ENCODE data around the gene CCNB2. TPM values are rescaled to one million over a fixed set of nuclear protein-coding genes. Genes with fewer than 3 reads are reported as not detected.
"Not testable (repeated sequence)": the region's sequence is repeated elsewhere in the genome, so short reads cannot be mapped to it uniquely, and the experiment has no call there.

CCNB2 gene
- polyA plus RNA-seq, 1 donor, result 20.7 TPM

- no peak for DNase-seq
- WGBS (ENCODE audit: insufficient coverage, low lambda C conversion rate), result no CpG with 5 or more reads among the region's 2 CpGs
- H3K4me1 ChIP-seq (ENCODE audit: control insufficient read depth, insufficient read depth, low read length), result no peaks in the 10 kb centered on the region
- no peaks in the 10 kb centered on the region for H3K9me3 ChIP-seq (ENCODE audit: control insufficient read depth, low read depth, low read length)
- no peak overlapping the region for H3K27ac ChIP-seq (ENCODE audit: low read length)
- no peak overlapping the region for H3K4me3 ChIP-seq (ENCODE audit: low read length)
- H3K27me3 ChIP-seq (ENCODE audit: control insufficient read depth, insufficient read depth, low read length), result no peaks in the 10 kb centered on the region
- peaks cover 18% of the 10 kb centered on the region for H3K36me3 ChIP-seq (ENCODE audit: control insufficient read depth, insufficient read depth, low read length)
Measured at GRCh38 chr15:59099162-59099685, 5.7 kb upstream of the CCNB2 start.

- Histone ChIP-seq H3K36me3 (ENCODE audit: control insufficient read depth, insufficient read depth, low read length) (peaks cover 8% of the 10 kb centered on the region), H3K27ac (ENCODE audit: low read length) (peak overlapping the region; percentile 21), H3K27me3 (ENCODE audit: control insufficient read depth, insufficient read depth, low read length) (no peaks in the 10 kb centered on the region), H3K9me3 (ENCODE audit: control insufficient read depth, low read depth, low read length) (no peaks in the 10 kb centered on the region), H3K4me3 (ENCODE audit: low read length) (peak overlapping the region; percentile 77), H3K4me1 (ENCODE audit: control insufficient read depth, insufficient read depth, low read length) (no peaks in the 10 kb centered on the region)
- no CpG with 5 or more reads among the region's 9 CpGs for WGBS (ENCODE audit: insufficient coverage, low lambda C conversion rate)
- DNase-seq, result peak in 1 of 2 donors; percentile 4
Measured at GRCh38 chr15:59104602-59104911, 389 bp upstream of the CCNB2 start.

- DNase-seq, result peak; percentile 6 to 17
- no peak overlapping the region for H3K27ac ChIP-seq (ENCODE audit: low read length)
- no CpG with 5 or more reads among the region's 2 CpGs for WGBS (ENCODE audit: insufficient coverage, low lambda C conversion rate)
Measured at GRCh38 chr15:59105854-59106253, 908 bp downstream of the CCNB2 start.

GRCh38 chr15:59111251-59111650 lies 6.3 kb downstream of the CCNB2 start:
- Histone ChIP-seq H3K27me3 (ENCODE audit: control insufficient read depth, insufficient read depth, low read length) (no peaks in the 10 kb centered on the region), H3K4me3 (ENCODE audit: low read length) (no peak overlapping the region), H3K4me1 (ENCODE audit: control insufficient read depth, insufficient read depth, low read length) (no peaks in the 10 kb centered on the region), H3K9me3 (ENCODE audit: control insufficient read depth, low read depth, low read length) (no peaks in the 10 kb centered on the region), H3K36me3 (ENCODE audit: control insufficient read depth, insufficient read depth, low read length) (peaks cover 15% of the 10 kb centered on the region), H3K27ac (ENCODE audit: low read length) (no peak overlapping the region)
- no peak for DNase-seq
- WGBS (ENCODE audit: insufficient coverage, low lambda C conversion rate), result 75% methylated on average over 2 of the region's 4 CpGs

More at GRCh38 chr15:59105854-59106253, 908 bp downstream of the CCNB2 start:
- Histone ChIP-seq H3K4me3 (ENCODE audit: low read length) (peak overlapping the region; percentile 77), H3K4me1 (ENCODE audit: control insufficient read depth, insufficient read depth, low read length) (no peaks in the 10 kb centered on the region), H3K27me3 (ENCODE audit: control insufficient read depth, insufficient read depth, low read length) (no peaks in the 10 kb centered on the region), H3K9me3 (ENCODE audit: control insufficient read depth, low read depth, low read length) (no peaks in the 10 kb centered on the region), H3K36me3 (ENCODE audit: control insufficient read depth, insufficient read depth, low read length) (peaks cover 8% of the 10 kb centered on the region)

GRCh38 chr15:59115047-59115446 lies 10.1 kb downstream of the CCNB2 start:
- H3K36me3 ChIP-seq (ENCODE audit: control insufficient read depth, insufficient read depth, low read length), result peaks cover 25% of the 10 kb centered on the region
- no peaks in the 10 kb centered on the region for H3K9me3 ChIP-seq (ENCODE audit: control insufficient read depth, low read depth, low read length)
- no peak overlapping the region for H3K27ac ChIP-seq (ENCODE audit: low read length)
- 100% methylated on average over 1 of the region's 2 CpGs for WGBS (ENCODE audit: insufficient coverage, low lambda C conversion rate)
- H3K4me1 ChIP-seq (ENCODE audit: control insufficient read depth, insufficient read depth, low read length), result no peaks in the 10 kb centered on the region
- H3K27me3 ChIP-seq (ENCODE audit: control insufficient read depth, insufficient read depth, low read length), result no peaks in the 10 kb centered on the region
- no peak for DNase-seq
- no peak overlapping the region for H3K4me3 ChIP-seq (ENCODE audit: low read length)

GRCh38 chr15:59116141-59116540 lies 11.2 kb downstream of the CCNB2 start:
- whole genome bisulfite sequencing (ENCODE audit: insufficient coverage, low lambda C conversion rate), result no CpG with 5 or more reads among the region's 1 CpG
- no peak overlapping the region for H3K4me3 ChIP-seq (ENCODE audit: low read length)
- no peaks in the 10 kb centered on the region for H3K27me3 ChIP-seq (ENCODE audit: control insufficient read depth, insufficient read depth, low read length)
- H3K36me3 ChIP-seq (ENCODE audit: control insufficient read depth, insufficient read depth, low read length), result peaks cover 30% of the 10 kb centered on the region
- no peaks in the 10 kb centered on the region for H3K4me1 ChIP-seq (ENCODE audit: control insufficient read depth, insufficient read depth, low read length)
- no peak overlapping the region for H3K27ac ChIP-seq (ENCODE audit: low read length)
- H3K9me3 ChIP-seq (ENCODE audit: control insufficient read depth, low read depth, low read length), result no peaks in the 10 kb centered on the region
- DNase-seq, result no peak

- no peak overlapping the region for H3K4me3 ChIP-seq (ENCODE audit: low read length)
- no CpG with 5 or more reads among the region's 6 CpGs for WGBS (ENCODE audit: insufficient coverage, low lambda C conversion rate)
- no peaks in the 10 kb centered on the region for H3K27me3 ChIP-seq (ENCODE audit: control insufficient read depth, insufficient read depth, low read length)
- no peaks in the 10 kb centered on the region for H3K4me1 ChIP-seq (ENCODE audit: control insufficient read depth, insufficient read depth, low read length)
- no peak overlapping the region for H3K27ac ChIP-seq (ENCODE audit: low read length)
- no peak for DNase-seq
- no peaks in the 10 kb centered on the region for H3K9me3 ChIP-seq (ENCODE audit: control insufficient read depth, low read depth, low read length)
- H3K36me3 ChIP-seq (ENCODE audit: control insufficient read depth, insufficient read depth, low read length), result peaks cover 30% of the 10 kb centered on the region
Measured at GRCh38 chr15:59116771-59117170, 11.8 kb downstream of the CCNB2 start.

GRCh38 chr15:59119625-59120024 lies 14.7 kb downstream of the CCNB2 start:
- WGBS (ENCODE audit: insufficient coverage, low lambda C conversion rate), result 100% methylated on average over 3 of the region's 5 CpGs
- H3K4me3 ChIP-seq (ENCODE audit: low read length), result no peak overlapping the region
- H3K27ac ChIP-seq (ENCODE audit: low read length), result no peak overlapping the region
- no peak for DNase-seq
- H3K9me3 ChIP-seq (ENCODE audit: control insufficient read depth, low read depth, low read length), result no peaks in the 10 kb centered on the region
- H3K27me3 ChIP-seq (ENCODE audit: control insufficient read depth, insufficient read depth, low read length), result no peaks in the 10 kb centered on the region
- no peaks in the 10 kb centered on the region for H3K4me1 ChIP-seq (ENCODE audit: control insufficient read depth, insufficient read depth, low read length)
- H3K36me3 ChIP-seq (ENCODE audit: control insufficient read depth, insufficient read depth, low read length), result peaks cover 26% of the 10 kb centered on the region

GRCh38 chr15:59120937-59121336 lies 16.0 kb downstream of the CCNB2 start:
- Histone ChIP-seq H3K4me1 (ENCODE audit: control insufficient read depth, insufficient read depth, low read length) (no peaks in the 10 kb centered on the region), H3K27ac (ENCODE audit: low read length) (no peak overlapping the region), H3K4me3 (ENCODE audit: low read length) (no peak overlapping the region), H3K9me3 (ENCODE audit: control insufficient read depth, low read depth, low read length) (no peaks in the 10 kb centered on the region), H3K36me3 (ENCODE audit: control insufficient read depth, insufficient read depth, low read length) (peaks cover 25% of the 10 kb centered on the region), H3K27me3 (ENCODE audit: control insufficient read depth, insufficient read depth, low read length) (no peaks in the 10 kb centered on the region)
- WGBS (ENCODE audit: insufficient coverage, low lambda C conversion rate), result 94% methylated on average over 4 of the region's 5 CpGs
- DNase-seq, result no peak

GRCh38 chr15:59124261-59124660 lies 19.3 kb downstream of the CCNB2 start:
- Histone ChIP-seq H3K4me1 (ENCODE audit: control insufficient read depth, insufficient read depth, low read length) (no peaks in the 10 kb centered on the region), H3K27me3 (ENCODE audit: control insufficient read depth, insufficient read depth, low read length) (no peaks in the 10 kb centered on the region), H3K27ac (ENCODE audit: low read length) (no peak overlapping the region), H3K36me3 (ENCODE audit: control insufficient read depth, insufficient read depth, low read length) (peaks cover 8% of the 10 kb centered on the region), H3K9me3 (ENCODE audit: control insufficient read depth, low read depth, low read length) (peaks cover 2% of the 10 kb centered on the region), H3K4me3 (ENCODE audit: low read length) (no peak overlapping the region)
- WGBS (ENCODE audit: insufficient coverage, low lambda C conversion rate), result no CpG with 5 or more reads among the region's 2 CpGs
- DNase-seq, result peak in 1 of 2 donors; percentile 32

GRCh38 chr15:59125683-59126082 lies 20.7 kb downstream of the CCNB2 start:
- not testable (repeated sequence) for H3K4me3 ChIP-seq (ENCODE audit: low read length); H3K4me1 ChIP-seq (ENCODE audit: control insufficient read depth, insufficient read depth, low read length); H3K9me3 ChIP-seq (ENCODE audit: control insufficient read depth, low read depth, low read length); DNase-seq; H3K27me3 ChIP-seq (ENCODE audit: control insufficient read depth, insufficient read depth, low read length); H3K27ac ChIP-seq (ENCODE audit: low read length); H3K36me3 ChIP-seq (ENCODE audit: control insufficient read depth, insufficient read depth, low read length)
- WGBS (ENCODE audit: insufficient coverage, low lambda C conversion rate), result no CpG with 5 or more reads among the region's 4 CpGs
